Mesendoderm (in vitro differentiated cells): ENCODE data around the gene PLA2G6.
A peak's percentile ranks its signal among the peaks of the same experiment; 100 is the strongest.

Experiments
- DNase-seq: peaks from one replicate; pipeline ENCODE4 v3.0.0; 2013
- H2AK5ac ChIP-seq: 2 replicates; pipeline ENCODE4 v1.6.1; 2013; ENCODE audit warnings: low read length, inconsistent platforms
- H2BK120ac ChIP-seq: 2 replicates; pipeline ENCODE4 v1.6.1; 2013; ENCODE audit warnings: low read depth, mild to moderate bottlenecking, low read length, moderate library complexity, mixed read lengths
- H2BK15ac ChIP-seq: replicated peaks from 2 replicates; pipeline ENCODE4 v1.6.1; 2013; ENCODE audit warnings: low read depth, mild to moderate bottlenecking, moderate library complexity
- H2BK5ac ChIP-seq: 2 replicates; pipeline ENCODE4 v1.6.1; 2013; ENCODE audit warnings: low read length, inconsistent platforms
- H3K18ac ChIP-seq: 2 replicates; pipeline ENCODE4 v1.6.1; 2013; ENCODE audit warnings: mild to moderate bottlenecking, low read length, mixed read lengths
- H3K23ac ChIP-seq: one replicate; pipeline ENCODE4 v1.6.1; 2013; ENCODE audit warnings: low read length
- H3K27ac ChIP-seq: 2 replicates; pipeline ENCODE4 v1.5.1; 2013; ENCODE audit warnings: low read depth, mild to moderate bottlenecking, inconsistent platforms, low read length, moderate library complexity
- H3K27me3 ChIP-seq: 2 replicates; pipeline ENCODE4 v1.6.1; 2013; ENCODE audit warnings: low read length, control low read depth, mild to moderate bottlenecking, inconsistent platforms; ENCODE audit not compliant: insufficient read depth, poor library complexity
- H3K36me3 ChIP-seq: 2 replicates; pipeline ENCODE4 v1.6.1; 2013; ENCODE audit warnings: low read length, inconsistent platforms; ENCODE audit not compliant: control insufficient read depth, insufficient read depth
- H3K4ac ChIP-seq: one replicate; pipeline ENCODE4 v1.6.1; 2013; ENCODE audit warnings: low read depth, mild to moderate bottlenecking, low read length, moderate library complexity
- H3K4me1 ChIP-seq: 2 replicates; pipeline ENCODE4 v1.6.1; 2013; ENCODE audit warnings: low read depth, low read length, inconsistent platforms; ENCODE audit not compliant: control insufficient read depth
- H3K4me2 ChIP-seq: 2 replicates; pipeline ENCODE4 v1.6.1; 2013; ENCODE audit warnings: low read length
- H3K4me3 ChIP-seq: 2 replicates; pipeline ENCODE4 v1.5.1; 2013; ENCODE audit warnings: mild to moderate bottlenecking, low read length
- H3K56ac ChIP-seq: one replicate; pipeline ENCODE4 v1.6.1; 2013; ENCODE audit warnings: low read length
- H3K79me1 ChIP-seq: 2 replicates; pipeline ENCODE4 v1.6.1; 2013; ENCODE audit warnings: low read length, inconsistent platforms
- H3K79me2 ChIP-seq: 2 replicates; pipeline ENCODE4 v1.6.1; 2013; ENCODE audit warnings: mild to moderate bottlenecking, low read length; ENCODE audit not compliant: control insufficient read depth, insufficient read depth
- H3K9ac ChIP-seq: 2 replicates; pipeline ENCODE4 v1.6.1; 2013; ENCODE audit warnings: low read length, inconsistent platforms
- H4K5ac ChIP-seq: one replicate; pipeline ENCODE4 v1.6.1; 2013; ENCODE audit warnings: low read length
- H4K8ac ChIP-seq: one replicate; pipeline ENCODE4 v1.6.1; 2013; ENCODE audit warnings: low read depth, mild to moderate bottlenecking, control low read depth, low read length, moderate library complexity
- WGBS: extraction: QIAGEN DNeasy Blood & Tissue Kit; methylation state at CpG from one replicate; pipeline ENCODE4 v1.1.7; 2013; ENCODE audit warnings: low lambda C conversion rate, missing lambda C conversion rate; ENCODE audit not compliant: insufficient coverage; ENCODE audit errors: extremely low coverage; 5-methylcytosine and 5-hydroxymethylcytosine counted together

PLA2G6 gene

GRCh38 chr22:38086942-38087341 lies 94.7 kb downstream of the PLA2G6 start:
- no peak overlapping the region for H4K8ac ChIP-seq
- H3K4me2 ChIP-seq, result no peak overlapping the region
- no peak overlapping the region for H2BK15ac ChIP-seq
- H3K4me3 ChIP-seq, result no peak overlapping the region
- H3K4ac ChIP-seq, result no peak overlapping the region
- no peaks in the 10 kb centered on the region for H3K79me2 ChIP-seq
- peaks cover 1% of the 10 kb centered on the region for H3K27me3 ChIP-seq
- no peak overlapping the region for H3K23ac ChIP-seq
- no peaks in the 10 kb centered on the region for H3K79me1 ChIP-seq
- H3K9ac ChIP-seq, result no peak overlapping the region
- DNase-seq, result no peak
- H3K18ac ChIP-seq, result no peak overlapping the region
- no CpG with 5 or more reads among the region's 13 CpGs for WGBS
- H3K36me3 ChIP-seq, result no peaks in the 10 kb centered on the region
- H2AK5ac ChIP-seq, result no peak overlapping the region
- H2BK5ac ChIP-seq, result no peak overlapping the region
- H3K56ac ChIP-seq, result no peak overlapping the region
- H3K27ac ChIP-seq, result no peak overlapping the region
- H2BK120ac ChIP-seq, result no peak overlapping the region
- no peak overlapping the region for H4K5ac ChIP-seq
- no peaks in the 10 kb centered on the region for H3K4me1 ChIP-seq

GRCh38 chr22:38086001-38086845 lies 95.4 kb downstream of the PLA2G6 start:
- Histone ChIP-seq H2BK120ac (no peak overlapping the region), H2BK5ac (no peak overlapping the region), H4K5ac (no peak overlapping the region), H3K56ac (no peak overlapping the region), H2BK15ac (no peak overlapping the region), H3K27ac (no peak overlapping the region), H3K23ac (no peak overlapping the region), H3K18ac (no peak overlapping the region), H3K79me2 (no peaks in the 10 kb centered on the region), H3K4ac (no peak overlapping the region), H3K4me1 (no peaks in the 10 kb centered on the region), H4K8ac (no peak overlapping the region), H3K27me3 (peaks cover 2% of the 10 kb centered on the region), H3K4me3 (no peak overlapping the region), H3K9ac (no peak overlapping the region), H3K4me2 (no peak overlapping the region), H3K36me3 (no peaks in the 10 kb centered on the region), H3K79me1 (no peaks in the 10 kb centered on the region), H2AK5ac (no peak overlapping the region)
- no CpG with 5 or more reads among the region's 25 CpGs for WGBS
- DNase-seq, result no peak

GRCh38 chr22:38085501-38085900 lies 96.1 kb downstream of the PLA2G6 start:
- Histone ChIP-seq H2BK15ac (no peak overlapping the region), H2AK5ac (no peak overlapping the region), H3K4me1 (no peaks in the 10 kb centered on the region), H3K4me3 (no peak overlapping the region), H4K8ac (no peak overlapping the region), H3K23ac (no peak overlapping the region), H3K79me2 (no peaks in the 10 kb centered on the region), H3K27ac (no peak overlapping the region), H3K36me3 (no peaks in the 10 kb centered on the region), H3K56ac (no peak overlapping the region), H3K4ac (no peak overlapping the region), H3K27me3 (peaks cover 2% of the 10 kb centered on the region), H3K79me1 (no peaks in the 10 kb centered on the region), H3K4me2 (no peak overlapping the region), H3K18ac (no peak overlapping the region), H4K5ac (no peak overlapping the region), H2BK5ac (no peak overlapping the region), H2BK120ac (no peak overlapping the region), H3K9ac (no peak overlapping the region)
- no CpG with 5 or more reads among the region's 5 CpGs for WGBS
- no peak for DNase-seq

- Histone ChIP-seq H3K79me2 (no peaks in the 10 kb centered on the region), H2BK120ac (no peak overlapping the region), H2AK5ac (no peak overlapping the region), H2BK5ac (no peak overlapping the region), H4K5ac (no peak overlapping the region), H3K4me1 (no peaks in the 10 kb centered on the region), H3K56ac (no peak overlapping the region), H3K27me3 (peaks cover 2% of the 10 kb centered on the region), H3K18ac (no peak overlapping the region), H3K4ac (no peak overlapping the region), H3K36me3 (no peaks in the 10 kb centered on the region), H3K23ac (no peak overlapping the region), H3K4me3 (no peak overlapping the region), H4K8ac (no peak overlapping the region), H2BK15ac (no peak overlapping the region), H3K4me2 (no peak overlapping the region), H3K27ac (no peak overlapping the region), H3K9ac (no peak overlapping the region), H3K79me1 (no peaks in the 10 kb centered on the region)
- DNase-seq, result no peak
- WGBS, result no CpG with 5 or more reads among the region's 12 CpGs
Measured at GRCh38 chr22:38085056-38085455, 96.6 kb downstream of the PLA2G6 start.

GRCh38 chr22:38083931-38084631 lies 97.5 kb downstream of the PLA2G6 start, which contains the start of gene SLC16A8:
SLC16A8 (minus strand) TSS chr22:38084184; CDS start chr22:38082873, 1,311 bp downstream.
- no peaks in the 10 kb centered on the region for H3K79me1 ChIP-seq
- peak within 1 kb of the TSS; percentile 1 for H3K23ac ChIP-seq
- H3K56ac ChIP-seq, result peak within 1 kb of the TSS; percentile 25
- no peak within 1 kb of the TSS for H2AK5ac ChIP-seq
- H3K9ac ChIP-seq, result no peak within 1 kb of the TSS
- no peak within 1 kb of the TSS for H2BK120ac ChIP-seq
- no peak within 1 kb of the TSS for H2BK5ac ChIP-seq
- H3K4me2 ChIP-seq, result no peak within 1 kb of the TSS
- WGBS, result no CpG with 5 or more reads among the region's 16 CpGs
- no peak within 1 kb of the TSS for H3K27ac ChIP-seq
- no peaks in the 10 kb centered on the region for H3K79me2 ChIP-seq
- DNase-seq, result peak; percentile 57
- no peak within 1 kb of the TSS for H3K18ac ChIP-seq
- no peaks in the 10 kb centered on the region for H3K36me3 ChIP-seq
- H3K4me1 ChIP-seq, result no peaks in the 10 kb centered on the region
- no peak within 1 kb of the TSS for H3K4ac ChIP-seq
- H4K5ac ChIP-seq, result no peak within 1 kb of the TSS
- H3K4me3 ChIP-seq, result no peak within 1 kb of the TSS
- H4K8ac ChIP-seq, result no peak within 1 kb of the TSS
- no peak within 1 kb of the TSS for H2BK15ac ChIP-seq
- H3K27me3 ChIP-seq, result peaks cover 2% of the 10 kb centered on the region
